ENCODE results near the gene LSM7. TPM values are rescaled to one million over a fixed set of nuclear protein-coding genes. Genes with fewer than 3 reads are reported as not detected.

LSM7 gene
- total and polyA plus RNA-seq, 2 of the 13 experiments (the other 11 are each of a cell fraction or from before 2014, with no cell fraction given), result 140 to 205 TPM

GRCh38 chr19:2273356-2274184 lies 54.8 kb downstream of the LSM7 start (continued):
- TF ChIP-seq ZNF570 (CRISPR knock-in tag; IDR thresholded peaks at IDR 0.05; ENCODE audit: borderline replicate concordance) (no peak), SRF (IDR thresholded peaks at IDR 0.05; ENCODE audit: low read depth, low read length) (no peak), ZFAT (CRISPR knock-in tag; conservative IDR thresholded peaks at IDR 0.05) (no peak), CREB1 (IDR thresholded peaks at IDR 0.05) (no peak), CREB1 (CRISPR knock-in tag; IDR thresholded peaks at IDR 0.05) (no peak), TSC22D2 (CRISPR knock-in tag; IDR thresholded peaks at IDR 0.05; ENCODE audit: borderline replicate concordance) (peak; percentile 50; the same call in 1 of the 2 replicates), SIX4 (CRISPR knock-in tag; IDR thresholded peaks at IDR 0.05) (no peak), BCLAF1 (IDR thresholded peaks at IDR 0.05) (no peak), ZNF12 (CRISPR knock-in tag; IDR thresholded peaks at IDR 0.05) (no peak), POLR2AphosphoS2 (IDR thresholded peaks at IDR 0.05; ENCODE audit: low read depth, low read length) (no peak), KDM6A (CRISPR knock-in tag; IDR thresholded peaks at IDR 0.05; ENCODE audit: low read depth) (no peak), ZNF44 (CRISPR knock-in tag; IDR thresholded peaks at IDR 0.05) (no peak), ZNF598 (CRISPR knock-in tag; IDR thresholded peaks at IDR 0.05; ENCODE audit: borderline replicate concordance) (no peak), ZNF616 (CRISPR knock-in tag; IDR thresholded peaks at IDR 0.05; ENCODE audit: low read depth) (0 out of 2 replicates have a peak, but pooled peaks have one; percentile 29), JUND (CRISPR knock-in tag; IDR thresholded peaks at IDR 0.05) (no peak), ZBTB39 (CRISPR knock-in tag; IDR thresholded peaks at IDR 0.05) (no peak; the same call in 1 of the 2 replicates), GLI4 (CRISPR knock-in tag; IDR thresholded peaks at IDR 0.05; ENCODE audit: borderline replicate concordance) (no peak), ZNF280D (CRISPR knock-in tag; IDR thresholded peaks at IDR 0.05) (no peak), LBX2 (CRISPR knock-in tag; IDR thresholded peaks at IDR 0.05; ENCODE audit: borderline replicate concordance) (no peak), TAF15 (IDR thresholded peaks at IDR 0.05; ENCODE audit: low read depth, low read length, poor library complexity, severe bottlenecking) (peak; percentile 78), MYNN (CRISPR knock-in tag; IDR thresholded peaks at IDR 0.05; ENCODE audit: low read depth) (peak; percentile 88; the same call in 1 of the 2 replicates)

Data from HepG2 (cell line).